Transverse colon (tissue), 4 donors: Measurements from ENCODE around the gene MYO9A. TPM values are rescaled to one million over a fixed set of nuclear protein-coding genes. Genes with fewer than 3 reads are reported as not detected.

ENCODE experiments used
- DNase-seq: peaks from one replicate; pipeline ENCODE4 v3.0.0-alpha.2; 2019
- H3K27ac ChIP-seq, 4 donors: fragments of 200-600 bp; sonication (generic); 2 replicates each; pipeline ENCODE4 v1.5.1; 2016 to 2018; ENCODE audit warnings: inconsistent platforms in 4 of 4
- H3K27me3 ChIP-seq: fragments of 200-600 bp; sonication (generic); 2 replicates; pipeline ENCODE4 v1.5.1; 2017; ENCODE audit warnings: inconsistent platforms
- H3K36me3 ChIP-seq, 4 donors: fragments of 200-600 bp; sonication (generic); 2 replicates each; pipeline ENCODE4 v1.5.1; 2017 to 2019; ENCODE audit warnings: inconsistent platforms in 4 of 4
- H3K4me1 ChIP-seq, 4 donors: fragments of 200-600 bp; sonication (generic); 2 replicates each; pipeline ENCODE4 v1.5.1; 2017 to 2020; ENCODE audit warnings: inconsistent platforms in 4 of 4
- H3K4me3 ChIP-seq, 4 donors: fragments of 200-600 bp; sonication (generic); 1 replicate in 1 of 4; 2 replicates in 3 of 4; pipeline versions ENCODE4 v1.5.1 to v1.6.1; 2017 to 2019; ENCODE audit warnings: inconsistent platforms in 4 of 4
- H3K9me3 ChIP-seq, 2 donors: fragments of 200-600 bp; sonication (generic); 2 replicates each; pipeline ENCODE4 v1.5.1; 2017 to 2019; ENCODE audit warnings: inconsistent platforms in 2 of 2
- CTCF ChIP-seq, 5 experiments: fragments of 200-600 bp in 3 of 5; fragments of 450-650 bp in 2 of 5; sonication (generic) in 3 of 5; IDR thresholded peaks; 1 replicate in 2 of 5; 2 replicates in 3 of 5; pipeline ENCODE4 v1.5.1; 2016 to 2017; ENCODE audit warnings: antibody characterized with exemption in 5 of 5, inconsistent platforms in 3 of 5, mild to moderate bottlenecking in 2 of 5, moderate library complexity in 1 of 5
- EP300 ChIP-seq: sonication (generic); formaldehyde crosslinking; IDR thresholded peaks from one replicate; pipeline ENCODE4 v1.6.1; 2017; ENCODE audit warnings: antibody characterized with exemption, low read depth
- POLR2A ChIP-seq: fragments of 450-650 bp; IDR thresholded peaks from one replicate; pipeline ENCODE4 v1.6.1; 2016; ENCODE audit warnings: antibody characterized with exemption, mild to moderate bottlenecking, moderate library complexity
- POLR2AphosphoS5 ChIP-seq, 3 donors: sonication (generic); formaldehyde crosslinking; IDR thresholded peaks; one replicate each; pipeline ENCODE4 v1.6.1; 2016; ENCODE audit warnings: antibody characterized with exemption in 3 of 3
- WGBS, 2 donors: methylation state at CpG; one replicate each; pipeline ENCODE4 v1.1.5; 2018; ENCODE audit warnings: low coverage in 1 of 2; 5-methylcytosine and 5-hydroxymethylcytosine counted together
- in situ Hi-C, 4 donors: fragments of 200-750 bp; cut with MboI; loops; one replicate each; pipeline versions ENCODE4 v1.15.0 to v1.15.1; 2017; ENCODE audit warnings: low sequenced_read_pairs in 3 of 4, low pct_ligation_motif_present in 1 of 4, low pct_unique_long_range_greater_than_20kb in 1 of 4
- intact Hi-C: fragments of 100-400 bp; cut with DNase I; formaldehyde crosslinking; loops from one replicate; pipeline ENCODE4 v1.15.1; 2023; ENCODE audit warnings: low total_unique reads
- total RNA-seq, 4 donors: library from RNA; depleted of rRNA; stranded (reverse); fragments of >200 nt; gene quantifications; one replicate each; pipeline ENCODE4 v1.1.0, GENCODE V29; 2016

The MYO9A gene
- total RNA-seq, 4 donors from 2014 or later: 52.4 to 103 (median 74.2) TPM

- H3K4me3 ChIP-seq: no peak overlapping the region
- 90 to 92% methylated on average over 2 of the region's 2 CpGs for WGBS, 2 donors
- no peak for TF ChIP-seq POLR2AphosphoS5 (IDR thresholded peaks at IDR 0.05)
- no peak for TF ChIP-seq CTCF (IDR thresholded peaks at IDR 0.05)
- no peak for TF ChIP-seq EP300
- TF ChIP-seq POLR2A: no peak
- no peak overlapping the region for H3K27ac ChIP-seq
- H3K36me3 ChIP-seq: peaks cover 0 to 38% (median 11%) of the 10 kb centered on the region in 4 donors
- in situ Hi-C loops: no loop called here
- no peaks in the 10 kb centered on the region for H3K9me3 ChIP-seq
- DNase-seq: no peak
- intact Hi-C loops: no loop called here
- H3K4me1 ChIP-seq: no peaks in the 10 kb centered on the region
- no peaks in the 10 kb centered on the region for H3K27me3 ChIP-seq
These were observed 287.0 kb downstream of the MYO9A start for GRCh38 chr15:71830981-71831380.

DNA sequence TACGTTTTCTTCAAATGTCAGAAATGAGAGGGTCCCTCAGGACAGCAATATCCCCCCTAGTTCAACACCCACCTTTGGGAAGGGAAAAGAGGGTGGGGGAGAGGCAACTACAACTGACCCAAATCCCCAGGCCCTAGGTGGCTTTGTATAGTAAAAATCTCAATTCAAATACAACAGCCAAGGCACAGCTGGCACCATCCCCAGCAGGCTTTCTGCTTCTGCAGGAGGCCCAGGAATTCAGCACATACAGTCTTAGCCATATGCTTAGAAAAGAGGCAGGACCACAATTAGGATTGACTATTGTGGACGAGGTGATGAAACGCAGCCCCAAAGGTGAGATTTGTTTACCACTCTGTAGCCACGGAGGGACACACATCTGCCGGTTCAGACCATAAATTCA, 291.8 kb downstream of the MYO9A start:
- H3K27me3 ChIP-seq: no peaks in the 10 kb centered on the region
- H3K36me3 ChIP-seq: peaks cover 0 to 68% (median 14%) of the 10 kb centered on the region in 4 donors
- H3K27ac ChIP-seq: no peak overlapping the region
- no peak for DNase-seq
- TF ChIP-seq POLR2AphosphoS5 (IDR thresholded peaks at IDR 0.05) (no peak), EP300 (no peak), POLR2A (no peak), CTCF (IDR thresholded peaks at IDR 0.05) (no peak)
- no peaks in the 10 kb centered on the region for H3K4me1 ChIP-seq
- in situ Hi-C loops (no loop called here), intact Hi-C loops (no loop called here)
- 90 to 94% methylated on average over 2 to 5 of the region's 5 CpGs for WGBS, 2 donors
- H3K9me3 ChIP-seq: peaks cover 19 to 22% of the 10 kb centered on the region in 2 donors
- H3K4me3 ChIP-seq: no peak overlapping the region

- TF ChIP-seq EP300: no peak
- no peak for TF ChIP-seq POLR2A
- no peak for TF ChIP-seq CTCF (IDR thresholded peaks at IDR 0.05)
- no peak for TF ChIP-seq POLR2AphosphoS5 (IDR thresholded peaks at IDR 0.05)
- WGBS, 2 donors: 88 to 91% methylated on average over 4 of the region's 4 CpGs
- no peak for DNase-seq
- intact Hi-C loops (no loop called here), in situ Hi-C loops (no loop called here)
- H3K4me3 ChIP-seq: no peak overlapping the region
- H3K36me3 ChIP-seq: peaks cover 0 to 72% (median 13%) of the 10 kb centered on the region in 4 donors
- no peak overlapping the region for H3K27ac ChIP-seq
- peaks cover 24 to 31% of the 10 kb centered on the region in 2 donors for H3K9me3 ChIP-seq
- H3K27me3 ChIP-seq: no peaks in the 10 kb centered on the region
- no peaks in the 10 kb centered on the region for H3K4me1 ChIP-seq
These were observed 292.8 kb downstream of the MYO9A start for GRCh38 chr15:71825021-71825730.

DNA sequence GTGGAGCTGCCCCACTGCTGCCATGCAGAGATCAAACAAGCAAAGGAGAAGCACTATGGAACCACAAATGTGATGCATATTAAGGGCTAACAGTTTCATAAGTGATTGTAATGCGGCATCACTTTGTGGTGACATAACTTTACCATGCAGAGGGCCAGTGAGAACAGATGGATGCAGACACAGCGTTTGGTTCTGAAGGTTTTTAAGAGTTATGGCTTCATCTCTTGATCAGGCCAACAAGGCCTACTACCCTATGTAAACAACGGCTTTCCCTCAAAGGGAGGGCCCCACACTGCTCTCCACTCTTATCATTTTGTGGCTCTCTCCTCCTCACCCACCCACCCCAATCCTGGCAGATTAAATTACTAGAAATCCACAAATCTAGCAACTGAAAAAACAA, 294.1 kb downstream of the MYO9A start:
- Histone ChIP-seq H3K4me3 (no peak overlapping the region), H3K36me3 (peaks cover 0 to 62% (median 12%) of the 10 kb centered on the region in 4 donors), H3K27me3 (no peaks in the 10 kb centered on the region), H3K9me3 (peaks cover 24 to 36% of the 10 kb centered on the region in 2 donors), H3K4me1 (no peaks in the 10 kb centered on the region), H3K27ac (no peak overlapping the region)
- 60 to 85% methylated on average over 1 to 3 of the region's 3 CpGs for WGBS, 2 donors
- no peak for TF ChIP-seq POLR2AphosphoS5 (IDR thresholded peaks at IDR 0.05)
- TF ChIP-seq CTCF (IDR thresholded peaks at IDR 0.05): no peak
- TF ChIP-seq POLR2A: no peak
- TF ChIP-seq EP300: no peak
- in situ Hi-C loops: loop anchor here in 1 of 4 donors (25.0 kb wide), 1 partner anchor 338 kb away; no protein-coding TSS in a partner anchor
- no peak for DNase-seq
- intact Hi-C loops: no loop called here
